Myocyte (in vitro differentiated cells): ENCODE data around the gene LRRC1. TPM values are rescaled to one million over a fixed set of nuclear protein-coding genes. Genes with fewer than 3 reads are reported as not detected.
"Not testable (repeated sequence)": the region's sequence is repeated elsewhere in the genome, so short reads cannot be mapped to it uniquely, and the experiment has no call there.

ENCODE experiments used
- DNase-seq: peaks from one replicate; pipeline ENCODE4 v3.0.0-alpha.2; 2012; ENCODE audit warnings: low read depth
- polyA plus RNA-seq: library from polyadenylated mRNA; unstranded; fragments of >200 nt; gene quantifications from one replicate; pipeline ENCODE4 v1.2.1, GENCODE V29; 2012; ENCODE audit warnings: missing spikeins
- total RNA-seq: library from RNA; depleted of rRNA; stranded (reverse); fragments of >200 nt; gene quantifications from 2 replicates; pipeline ENCODE4 v1.2.3, GENCODE V29; 2014

Gene LRRC1
- 6.0 and 13.9 TPM in 2 replicates for total RNA-seq
- polyA plus RNA-seq = 3.2 TPM

GRCh38 chr6:53794720-53795339 lies at the start of gene LRRC1:
LRRC1 (plus strand) TSS chr6:53795005; CDS start chr6:53795257, 252 bp downstream.
- DNase-seq = peak; percentile 94

- DNase-seq = no peak
Measured at GRCh38 chr6:53746442-53747103, 48.2 kb upstream of the LRRC1 start.

GRCh38 chr6:53750052-53750650 lies 44.7 kb upstream of the LRRC1 start:
- no peak for DNase-seq

- DNase-seq = no peak
Measured at GRCh38 chr6:53751417-53751816, 43.4 kb upstream of the LRRC1 start.

GRCh38 chr6:53752440-53752839 lies 42.4 kb upstream of the LRRC1 start:
- no peak for DNase-seq

GRCh38 chr6:53752856-53753255 lies 41.9 kb upstream of the LRRC1 start:
- DNase-seq = no peak

GRCh38 chr6:53754330-53754729 lies 40.5 kb upstream of the LRRC1 start:
- DNase-seq = no peak

- DNase-seq = no peak
Measured at GRCh38 chr6:53756396-53756795, 38.4 kb upstream of the LRRC1 start.

- DNase-seq = no peak
Measured at GRCh38 chr6:53758496-53758895, 36.3 kb upstream of the LRRC1 start.

GRCh38 chr6:53761036-53761435 lies 33.8 kb upstream of the LRRC1 start:
- no peak for DNase-seq

- DNase-seq = peak; percentile 73
Measured at GRCh38 chr6:53765270-53765669, 29.5 kb upstream of the LRRC1 start.

- peak; percentile 6 for DNase-seq
Measured at GRCh38 chr6:53766930-53767329, 27.9 kb upstream of the LRRC1 start.

GRCh38 chr6:53767941-53768340 lies 26.9 kb upstream of the LRRC1 start:
- peak; percentile 19 for DNase-seq

GRCh38 chr6:53768636-53769035 lies 26.2 kb upstream of the LRRC1 start:
- DNase-seq = no peak

GRCh38 chr6:53770780-53771249 lies 24.0 kb upstream of the LRRC1 start:
- no peak for DNase-seq

- DNase-seq = peak; percentile 81
Measured at GRCh38 chr6:53771785-53772624, 22.8 kb upstream of the LRRC1 start.

GRCh38 chr6:53773044-53773696 lies 21.6 kb upstream of the LRRC1 start:
- DNase-seq = no peak

GRCh38 chr6:53776152-53776551 lies 18.7 kb upstream of the LRRC1 start:
- not testable (repeated sequence) for DNase-seq

- not testable (repeated sequence) for DNase-seq
Measured at GRCh38 chr6:53784991-53785390, 9.8 kb upstream of the LRRC1 start.

- no peak for DNase-seq
Measured at GRCh38 chr6:53786832-53787231, 8.0 kb upstream of the LRRC1 start.

- DNase-seq = no peak
Measured at GRCh38 chr6:53790886-53791285, 3.9 kb upstream of the LRRC1 start.
